K562 (cell line): Measurements from ENCODE around the gene SDC3. TPM values are rescaled to one million over a fixed set of nuclear protein-coding genes. Genes with fewer than 3 reads are reported as not detected.

Experiments
- CCAR2 ChIP-seq: fragments of 200-400 bp; formaldehyde crosslinking; IDR thresholded peaks from 2 replicates; pipeline ENCODE4 v1.6.1; 2017; ENCODE audit warnings: mild to moderate bottlenecking, low read depth, low read length
- E2F6 ChIP-seq, 2 experiments: IDR thresholded peaks; 2 replicates each; pipeline ENCODE4 v1.6.1; 2011; ENCODE audit warnings: borderline replicate concordance in 1 of 2, control low read depth in 1 of 2, low read depth in 1 of 2, low read length in 1 of 2, mild to moderate bottlenecking in 1 of 2, mixed read lengths in 1 of 2, moderate library complexity in 1 of 2; ENCODE audit not compliant: insufficient read depth in 1 of 2, insufficient read length in 1 of 2, poor library complexity in 1 of 2, severe bottlenecking in 1 of 2; ENCODE audit errors: extremely low read depth in 1 of 2
- GABPA ChIP-seq: fragments of 200-800 bp; sonication (Bioruptor generic); conservative IDR thresholded peaks from 2 replicates; pipeline ENCODE4 v1.6.1; 2016; ENCODE audit warnings: low read depth, missing genetic modification characterization, missing compliant biosample characterization
- KDM1A ChIP-seq, 2 experiments: fragments of 450-650 bp; IDR thresholded peaks; 2 replicates each; pipeline ENCODE4 v1.6.1; 2016; ENCODE audit warnings: mild to moderate bottlenecking in 2 of 2
- NELFE ChIP-seq: IDR thresholded peaks from 2 replicates; pipeline ENCODE4 v1.6.1; 2011; ENCODE audit warnings: mild to moderate bottlenecking; ENCODE audit not compliant: insufficient read depth, insufficient read length
- NR0B1 ChIP-seq: fragments of 450-650 bp; IDR thresholded peaks from one replicate; pipeline ENCODE4 v1.6.1; 2018; ENCODE audit warnings: mild to moderate bottlenecking, moderate library complexity; ENCODE audit not compliant: partially characterized antibody
- PKNOX1 ChIP-seq: fragments of 450-650 bp; IDR thresholded peaks from 2 replicates; pipeline ENCODE4 v1.6.1; 2016
- PREB ChIP-seq: sonication (generic); formaldehyde crosslinking; IDR thresholded peaks from 2 replicates; pipeline ENCODE4 v1.8.1; 2023; ENCODE audit warnings: mild to moderate bottlenecking, missing genetic modification reagents
- RBFOX2 ChIP-seq: fragments of 200-400 bp; formaldehyde crosslinking; IDR thresholded peaks from 2 replicates; pipeline ENCODE4 v1.6.1; 2017; ENCODE audit warnings: low read depth, mild to moderate bottlenecking, low read length, moderate library complexity
- SMAD1 ChIP-seq: fragments of 150-350 bp; IDR thresholded peaks from 2 replicates; pipeline ENCODE4 v1.6.1; 2014; ENCODE audit warnings: low read length, low read depth; ENCODE audit not compliant: partially characterized antibody
- SREBF2 ChIP-seq: sonication (generic); formaldehyde crosslinking; IDR thresholded peaks from 2 replicates; pipeline ENCODE4 v1.4.0; 2020; ENCODE audit warnings: mild to moderate bottlenecking, missing genetic modification reagents
- TAF1 ChIP-seq: IDR thresholded peaks from 2 replicates; pipeline ENCODE4 v1.6.1; 2011; ENCODE audit warnings: mild to moderate bottlenecking, low read length, moderate library complexity; ENCODE audit not compliant: insufficient read depth, control insufficient read depth, severe bottlenecking; ENCODE audit errors: extremely low read depth
- TAF7 ChIP-seq: fragments of 450-650 bp; IDR thresholded peaks from 2 replicates; pipeline ENCODE4 v1.6.1; 2016; ENCODE audit warnings: missing genetic modification characterization, missing compliant biosample characterization
- UBTF ChIP-seq, 2 experiments: IDR thresholded peaks; 2 replicates each; pipeline ENCODE4 v1.6.1; 2012; ENCODE audit warnings: improper control_type of control experiment in 2 of 2, low read depth in 2 of 2, low read length in 2 of 2, borderline replicate concordance in 1 of 2
- ZNF175 ChIP-seq: fragments of 200-800 bp; sonication (Bioruptor generic); IDR thresholded peaks from 2 replicates; pipeline ENCODE4 v1.6.1; 2016; ENCODE audit warnings: low read depth, mild to moderate bottlenecking, missing genetic modification characterization, missing compliant biosample characterization
- ZNF23 ChIP-seq: fragments of 250-450 bp; sonication (Bioruptor Pico); IDR thresholded peaks from 2 replicates; pipeline ENCODE4 v1.4.0; 2020; ENCODE audit warnings: mild to moderate bottlenecking
- ZNF699 ChIP-seq: fragments of 250-450 bp; sonication (Bioruptor Pico); IDR thresholded peaks from 2 replicates; pipeline ENCODE4 v1.8.0; 2021; ENCODE audit warnings: mild to moderate bottlenecking, moderate library complexity; ENCODE audit not compliant: insufficient replicate concordance
- ZSCAN29 ChIP-seq: fragments of 450-650 bp; IDR thresholded peaks from 2 replicates; pipeline ENCODE4 v1.6.1; 2017
- polyA plus RNA-seq, 8 experiments: library from polyadenylated mRNA; depleted of rRNA in 4 of 8; stranded (reverse) in 5 of 8; unstranded in 3 of 8; fragments of >200 nt; fragmentation: Nextera tagmentation in 2 of 8; fragmentation: Illumina TruSeq in 1 of 8; extraction: Ambion mirVana in 2 of 8; extraction: Trizol in 1 of 8; gene quantifications; 2 replicates each; pipeline versions ENCODE4 v1.2.1 to v1.2.3, GENCODE V29; 2011 to 2014; ENCODE audit warnings: inconsistent platforms in 1 of 8, missing spikeins in 1 of 8
- total RNA-seq, 7 experiments: library from RNA; depleted of rRNA in 6 of 7; stranded (reverse); fragments of >200 nt in 6 of 7; fragmentation: Illumina TruSeq in 2 of 7; extraction: Trizol in 2 of 7; gene quantifications; 2 replicates each; pipeline versions ENCODE4 v1.2.1 to v1.2.3, GENCODE V29; 2011 to 2021; ENCODE audit warnings: low replicate concordance in 1 of 7

SDC3 gene
- total and polyA plus RNA-seq, 9 of the 15 experiments (the other 6 are each of a cell fraction or from before 2014, with no cell fraction given) = 0.38 to 44.1 (median 12.1) TPM

- TF ChIP-seq RBFOX2 (no peak), CCAR2 (no peak), UBTF (IDR thresholded peaks at IDR 0.05; ENCODE audit: borderline replicate concordance in 1 of 2, low read depth in 2 of 2, low read length in 2 of 2) (no peak), NR0B1 (no peak), ZNF699 (CRISPR knock-in tag) (no peak), PREB (no peak), E2F6 (IDR thresholded peaks at IDR 0.05; ENCODE audit: borderline replicate concordance in 1 of 2, extremely low read depth in 1 of 2, insufficient read depth in 1 of 2, insufficient read length in 1 of 2, low read depth in 1 of 2, low read length in 1 of 2, poor library complexity in 1 of 2, severe bottlenecking in 1 of 2) (no peak), ZNF23 (no peak), KDM1A (IDR thresholded peaks at IDR 0.05) (peak; percentile 94 to 96), SMAD1 (no peak), TAF7 (tag) (no peak), PKNOX1 (peak; percentile 82), SREBF2 (no peak), GABPA (tag) (peak; percentile 72), NELFE (no peak), ZNF175 (peak; percentile 90), ZSCAN29 (no peak), TAF1 (no peak)
Measured at GRCh38 chr1:30842697-30843354, 65.7 kb downstream of the SDC3 start (continued).
